ENCODE data around the gene PLPP3.

PLPP3 gene

GRCh38 chr1:56576880-56577405, 2.4 kb downstream of the PLPP3 start:
- no peak for DNase-seq (ENCODE audit: low read depth)

DNA sequence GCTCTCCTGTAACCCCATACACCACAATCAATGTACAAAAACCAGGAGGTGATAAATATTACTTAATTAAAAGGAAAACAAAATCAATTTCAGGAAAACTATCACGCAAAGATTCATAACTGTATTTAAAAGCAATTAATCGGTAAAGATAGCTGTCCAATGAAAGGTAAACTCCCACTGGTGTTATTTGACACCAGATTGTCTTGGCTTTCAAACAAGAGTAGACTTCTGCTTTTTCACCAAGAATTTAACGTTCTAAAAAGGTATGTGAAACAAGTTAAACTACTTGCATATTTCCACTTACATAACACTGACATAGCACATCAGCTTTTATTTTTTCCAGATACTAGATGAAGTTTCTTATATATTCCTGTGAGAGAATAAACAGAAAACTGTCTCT, 3.5 kb downstream of the PLPP3 start:
- DNase-seq (ENCODE audit: low read depth): no peak

- no peak for DNase-seq (ENCODE audit: low read depth)
These were observed 4.6 kb downstream of the PLPP3 start for GRCh38 chr1:56574794-56575193.

- no peak for DNase-seq (ENCODE audit: low read depth)
These were observed 6.1 kb downstream of the PLPP3 start for GRCh38 chr1:56573311-56573710.

- DNase-seq (ENCODE audit: low read depth): no peak
These were observed 6.9 kb downstream of the PLPP3 start for GRCh38 chr1:56572334-56573050.

DNA sequence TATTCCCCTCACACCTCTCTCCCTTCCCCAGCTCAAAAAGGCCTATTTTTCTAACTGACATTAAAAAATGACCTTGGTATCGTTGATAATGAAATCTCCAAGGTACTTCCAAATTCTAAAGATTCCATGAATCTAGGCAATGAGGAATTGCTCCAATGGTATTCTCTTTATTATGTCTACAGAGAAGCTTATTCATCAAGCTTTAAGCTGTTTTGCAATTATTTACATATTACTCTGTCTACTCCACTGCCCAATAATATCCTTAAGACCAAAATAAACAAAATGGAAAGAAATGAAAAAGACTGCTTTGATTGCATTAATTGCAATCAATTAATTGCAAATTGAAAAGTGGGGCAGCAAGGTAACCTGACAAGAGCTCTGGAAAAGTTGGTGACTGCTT, 7.9 kb downstream of the PLPP3 start:
- DNase-seq (ENCODE audit: low read depth): no peak

DNA sequence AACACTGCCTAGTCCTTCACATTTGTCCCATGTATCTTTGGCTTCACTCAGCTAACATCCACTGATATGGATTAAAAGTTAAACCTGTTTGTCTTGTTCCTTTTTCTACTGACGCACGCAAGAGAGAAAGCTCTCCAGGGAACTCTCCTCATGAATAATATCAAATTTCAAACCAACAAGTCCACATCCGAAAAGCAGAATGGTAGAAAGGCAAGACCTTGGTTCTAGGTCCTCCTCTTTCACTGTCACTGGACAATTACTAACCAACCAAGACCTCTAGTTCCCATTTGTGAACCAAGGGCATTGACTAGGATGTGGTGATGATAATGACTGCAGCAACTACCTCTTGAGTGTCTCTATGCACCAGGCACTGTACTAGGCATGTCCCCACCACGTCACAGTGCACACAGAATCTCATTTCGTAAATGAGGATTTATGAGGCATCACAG, 8.4 kb downstream of the PLPP3 start:
- no peak for DNase-seq (ENCODE audit: low read depth)

- DNase-seq (ENCODE audit: low read depth): no peak
These were observed 9.7 kb downstream of the PLPP3 start for GRCh38 chr1:56569661-56570060.

GRCh38 chr1:56566994-56567393, 12.4 kb downstream of the PLPP3 start:
- DNase-seq (ENCODE audit: low read depth): no peak

- DNase-seq (ENCODE audit: low read depth): no peak
These were observed 13.2 kb downstream of the PLPP3 start for GRCh38 chr1:56566061-56566744.

- no peak for DNase-seq (ENCODE audit: low read depth)
These were observed 14.7 kb downstream of the PLPP3 start for GRCh38 chr1:56564615-56565014.

- DNase-seq (ENCODE audit: low read depth): no peak
These were observed 15.8 kb downstream of the PLPP3 start for GRCh38 chr1:56563568-56563967.

GRCh38 chr1:56562891-56563452, 16.4 kb downstream of the PLPP3 start:
- DNase-seq (ENCODE audit: low read depth): no peak

DNA sequence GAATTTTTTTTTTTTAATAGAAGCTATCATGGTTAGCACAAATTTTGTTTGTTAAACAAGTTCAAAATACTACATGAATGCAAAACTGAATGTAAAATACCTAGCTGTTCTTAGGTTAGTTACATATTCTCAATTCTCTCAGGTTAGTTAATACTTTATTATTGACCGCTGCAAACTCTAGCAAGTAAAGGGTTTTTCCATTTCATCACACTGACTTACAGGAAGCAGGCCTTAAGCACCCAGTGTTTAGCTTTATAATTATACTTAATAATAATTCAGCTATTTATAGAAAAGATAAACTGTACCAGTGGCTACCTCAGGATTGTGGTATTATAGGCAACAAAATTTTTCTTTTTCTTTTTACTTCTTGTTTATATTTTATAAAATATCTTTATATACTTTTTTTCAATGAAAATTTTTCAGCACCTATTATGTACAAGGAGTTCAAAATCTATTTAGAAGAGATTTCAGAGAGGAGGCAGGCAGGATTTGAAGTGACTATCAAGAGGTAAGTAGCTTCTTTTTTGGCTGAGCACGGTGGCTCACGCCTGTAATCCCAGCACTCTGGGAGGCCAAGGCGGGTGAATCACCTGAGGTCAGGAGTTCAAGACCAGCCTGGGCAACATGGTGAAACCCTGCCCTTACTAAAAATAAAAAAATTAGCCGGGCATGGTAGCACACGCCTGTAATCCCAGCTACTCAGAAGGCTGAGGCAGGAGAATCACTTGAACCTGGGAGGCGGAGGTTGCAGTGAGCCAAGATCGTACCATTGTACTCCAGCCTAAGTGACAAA, 17.9 kb downstream of the PLPP3 start:
- no peak for DNase-seq (ENCODE audit: low read depth)

DNA sequence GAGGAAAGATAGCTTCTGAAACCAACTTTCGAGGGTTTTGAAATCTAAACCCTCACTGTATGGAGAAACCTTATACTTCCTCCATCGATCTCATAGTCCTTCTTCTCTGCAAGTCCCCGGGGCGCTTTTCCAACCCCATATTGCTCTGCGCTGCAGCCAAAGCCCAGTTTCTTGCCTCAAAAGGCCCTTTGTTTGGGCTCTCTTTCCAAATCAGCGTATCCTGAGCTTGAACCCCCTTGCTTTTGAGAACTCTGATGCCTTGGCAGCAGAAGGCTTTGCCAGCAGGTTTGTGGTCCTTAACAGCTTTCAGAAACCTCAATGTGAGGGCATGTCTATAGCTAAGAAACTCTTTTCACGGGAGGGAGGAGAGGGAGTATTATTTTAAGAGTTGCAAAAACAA, 21.6 kb downstream of the PLPP3 start:
- no peak for DNase-seq (ENCODE audit: low read depth)

- DNase-seq (ENCODE audit: low read depth): no peak
These were observed 23.9 kb downstream of the PLPP3 start for GRCh38 chr1:56555448-56555847.

- no peak for DNase-seq (ENCODE audit: low read depth)
These were observed 26.3 kb downstream of the PLPP3 start for GRCh38 chr1:56553046-56553445.

DNA sequence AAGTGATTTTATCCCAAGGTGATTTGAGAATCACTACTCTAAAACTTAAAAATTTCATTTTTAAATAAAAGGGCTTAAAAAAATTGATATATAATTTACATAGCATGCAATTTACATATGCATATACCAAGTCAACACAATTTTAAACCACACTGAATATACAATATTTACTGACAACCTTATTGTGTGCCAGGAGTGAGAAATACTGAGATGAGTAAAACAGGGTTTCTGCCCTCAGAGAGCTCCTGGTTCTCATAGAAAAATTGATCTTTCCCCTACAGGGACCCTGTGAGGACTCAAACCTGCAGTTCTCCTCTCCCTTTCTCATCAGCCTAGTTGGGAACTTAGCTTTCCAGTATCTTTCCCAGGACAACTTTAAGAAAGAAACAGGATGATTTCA, 27.0 kb downstream of the PLPP3 start:
- no peak for DNase-seq (ENCODE audit: low read depth)

GRCh38 chr1:56551691-56552090, 27.7 kb downstream of the PLPP3 start:
- DNase-seq (ENCODE audit: low read depth): no peak

GRCh38 chr1:56550859-56551188, 28.5 kb downstream of the PLPP3 start:
- DNase-seq (ENCODE audit: low read depth): no peak

GRCh38 chr1:56550138-56550858, 29.1 kb downstream of the PLPP3 start:
- no peak for DNase-seq (ENCODE audit: low read depth)

- DNase-seq (ENCODE audit: low read depth): no peak
These were observed 30.8 kb downstream of the PLPP3 start for GRCh38 chr1:56548571-56548970.

All from HS-27A (cell line).